HCT116 (cell line): Measurements from ENCODE around the gene ATAD1. TPM values are rescaled to one million over a fixed set of nuclear protein-coding genes. Genes with fewer than 3 reads are reported as not detected.

Experiments used
- ATAC-seq: fragments of 200-7000 bp; cut with Tn5 transposase; 2 replicates; pipeline ENCODE4 v1.9.1; 2020; ENCODE audit warnings: mild to moderate bottlenecking, moderate library complexity
- BruUV-seq: library from RNA; stranded (reverse); fragments of 400-500 nt; replicated peaks from 2 replicates; lab custom pipeline; 2021; lab: Mats Ljungman, UMichigan
- CTCF ChIA-PET: fragments of 300-600 bp; sonication (Branson Sonifier 250); formaldehyde crosslinking; loops from one replicate; lab custom pipeline; 2021; ENCODE audit warnings: antibody characterized with exemption; lab: Charles Lee
- POLR2A ChIA-PET: fragments of 300-600, 350-600 bp; sonication (Branson Sonifier 250); formaldehyde crosslinking; loops from one replicate; lab custom pipeline; 2021; ENCODE audit warnings: antibody characterized with exemption; lab: Charles Lee
- RAD21 ChIA-PET, 2 experiments: fragments of 300-600 bp; sonication (Branson Sonifier 250); formaldehyde crosslinking; loops; one replicate each; lab custom pipeline; 2023; ENCODE audit warnings: low total read pairs in 2 of 2; ENCODE audit not compliant: uncharacterized antibody in 2 of 2, unreplicated experiment in 2 of 2, low non-redundant PET in 1 of 2; lab: Charles Lee
- DNase-seq: peaks from one replicate; pipeline ENCODE4 v3.0.0-alpha.2; 2010; ENCODE audit warnings: low read depth, low spot score
- H2AFZ ChIP-seq: fragments of 200-600 bp; shearing (Covaris generic), sonication (generic); 2 replicates; pipeline ENCODE4 v1.6.1; 2017; ENCODE audit warnings: low read depth, mixed run types, mixed read lengths, antibody characterized with exemption, low read length; ENCODE audit not compliant: poor library complexity, severe bottlenecking
- H3K27ac ChIP-seq: 2 replicates; pipeline ENCODE4 v1.5.1; 2012; ENCODE audit warnings: low read depth, low read length
- H3K27me3 ChIP-seq: fragments of 200-600 bp; sonication (generic); 2 replicates; pipeline ENCODE4 v1.6.1; 2016; ENCODE audit warnings: mixed run types, low read length, mixed read lengths; ENCODE audit not compliant: insufficient read depth
- H3K36me3 ChIP-seq, 2 experiments: fragments of 200-500 bp in 1 of 2; fragments of 200-600 bp in 1 of 2; sonication (Bioruptor generic) in 1 of 2; sonication (generic) in 1 of 2; 2 replicates each; pipeline versions ENCODE4 v1.5.1 to v1.6.1; 2014 to 2016; ENCODE audit warnings: low read length in 2 of 2, inconsistent platforms in 1 of 2, mixed read lengths in 1 of 2, mixed run types in 1 of 2; ENCODE audit not compliant: insufficient read depth in 2 of 2, control insufficient read depth in 1 of 2
- H3K4me1 ChIP-seq, 2 experiments: fragments of 200-600 bp in 1 of 2; sonication (generic) in 1 of 2; 2 replicates each; pipeline versions ENCODE4 v1.5.1 to v1.6.1; 2012 to 2017; ENCODE audit warnings: low read length in 2 of 2, inconsistent platforms in 1 of 2, mild to moderate bottlenecking in 1 of 2, mixed read lengths in 1 of 2, mixed run types in 1 of 2, moderate library complexity in 1 of 2; ENCODE audit not compliant: insufficient read depth in 2 of 2, control insufficient read depth in 1 of 2
- H3K4me2 ChIP-seq: fragments of 200-600 bp; sonication (generic); 2 replicates; pipeline ENCODE4 v1.6.1; 2017; ENCODE audit warnings: mixed run types, low read length, mixed read lengths
- H3K4me3 ChIP-seq, 2 experiments: fragments of 200-600 bp in 1 of 2; sonication (generic) in 1 of 2; replicated peaks in 1 of 2; 2 replicates each; pipeline ENCODE4 v1.5.1; 2011 to 2016; ENCODE audit warnings: low read length in 2 of 2, control low read depth in 1 of 2, low read depth in 1 of 2, mild to moderate bottlenecking in 1 of 2, mixed read lengths in 1 of 2, mixed run types in 1 of 2
- H3K79me2 ChIP-seq: fragments of 200-600 bp; sonication (generic); 2 replicates; pipeline ENCODE4 v1.6.1; 2017; ENCODE audit warnings: mild to moderate bottlenecking, mixed run types, low read length, moderate library complexity, mixed read lengths; ENCODE audit not compliant: insufficient read depth
- H3K9ac ChIP-seq: fragments of 200-600 bp; sonication (generic); 2 replicates; pipeline ENCODE4 v1.6.1; 2016; ENCODE audit warnings: low read length, mixed read lengths
- H3K9me2 ChIP-seq: fragments of 200-600 bp; sonication (generic), shearing (Covaris generic); 2 replicates; pipeline ENCODE4 v1.6.1; 2017; ENCODE audit warnings: mixed run types, mild to moderate bottlenecking, moderate library complexity; ENCODE audit not compliant: insufficient read depth
- H3K9me3 ChIP-seq, 2 experiments: fragments of 200-500 bp in 1 of 2; fragments of 200-600 bp in 1 of 2; sonication (Bioruptor generic) in 1 of 2; sonication (generic) in 1 of 2; 2 replicates each; pipeline ENCODE4 v1.6.1; 2014 to 2017; ENCODE audit warnings: low read length in 2 of 2, mixed read lengths in 2 of 2, inconsistent platforms in 1 of 2, low read depth in 1 of 2, mild to moderate bottlenecking in 1 of 2, mixed run types in 1 of 2, moderate library complexity in 1 of 2; ENCODE audit not compliant: control insufficient read depth in 1 of 2, insufficient read depth in 1 of 2
- H4K20me1 ChIP-seq: fragments of 200-600 bp; sonication (generic), shearing (Covaris generic); 2 replicates; pipeline ENCODE4 v1.6.1; 2017; ENCODE audit warnings: mixed run types, mild to moderate bottlenecking, moderate library complexity; ENCODE audit not compliant: insufficient read depth
- ATF3 ChIP-seq: IDR thresholded peaks from 2 replicates; pipeline ENCODE4 v1.6.1; 2012
- CBX3 ChIP-seq: IDR thresholded peaks from 2 replicates; pipeline ENCODE4 v1.6.1; 2012; ENCODE audit warnings: low read depth
- CEBPB ChIP-seq: IDR thresholded peaks from 2 replicates; pipeline ENCODE4 v1.6.1; 2012; ENCODE audit warnings: low read depth
- CTCF ChIP-seq, 3 experiments: fragments of 200-600 bp in 1 of 3; sonication (generic) in 1 of 3; IDR thresholded peaks in 2 of 3; conservative IDR thresholded peaks in 1 of 3; 2 replicates each; pipeline ENCODE4 v1.5.1; 2012 to 2017; ENCODE audit warnings: low read depth in 2 of 3, low read length in 2 of 3, antibody characterized with exemption in 1 of 3, borderline replicate concordance in 1 of 3, control low read depth in 1 of 3, mild to moderate bottlenecking in 1 of 3, mixed read lengths in 1 of 3, mixed run types in 1 of 3, moderate library complexity in 1 of 3; ENCODE audit not compliant: insufficient read depth in 1 of 3
- EZH2 ChIP-seq: fragments of 200-600 bp; sonication (generic); IDR thresholded peaks from 2 replicates; pipeline ENCODE4 v1.6.1; 2017; ENCODE audit warnings: antibody characterized with exemption, mixed run types
- EZH2phosphoT487 ChIP-seq: fragments of 200-600 bp; IDR thresholded peaks from 2 replicates; pipeline ENCODE4 v1.6.1; 2018; ENCODE audit warnings: antibody characterized with exemption, borderline replicate concordance
- FOSL1 ChIP-seq: IDR thresholded peaks from 2 replicates; pipeline ENCODE4 v1.6.1; 2012; ENCODE audit warnings: low read depth
- JUND ChIP-seq: IDR thresholded peaks from 2 replicates; pipeline ENCODE4 v1.6.1; 2012
- MAX ChIP-seq: IDR thresholded peaks from 2 replicates; pipeline ENCODE4 v1.6.1; 2012
- POLR2A ChIP-seq: IDR thresholded peaks from 2 replicates; pipeline ENCODE4 v1.7.0; 2011; ENCODE audit warnings: borderline replicate concordance; ENCODE audit not compliant: insufficient read depth, insufficient read length; ENCODE audit errors: extremely low read depth
- RAD21 ChIP-seq: IDR thresholded peaks from 2 replicates; pipeline ENCODE4 v1.6.1; 2012; ENCODE audit warnings: low read depth, mild to moderate bottlenecking
- REST ChIP-seq: IDR thresholded peaks from 2 replicates; pipeline ENCODE4 v1.6.1; 2012; ENCODE audit warnings: low read depth
- SIN3A ChIP-seq: IDR thresholded peaks from 2 replicates; pipeline ENCODE4 v1.6.1; 2012; ENCODE audit warnings: low read depth
- SP1 ChIP-seq: IDR thresholded peaks from 2 replicates; pipeline ENCODE4 v1.6.1; 2012; ENCODE audit warnings: low read depth
- TCF7L2 ChIP-seq: IDR thresholded peaks from 2 replicates; pipeline ENCODE4 v1.7.0; 2011; ENCODE audit warnings: borderline replicate concordance, inconsistent platforms; ENCODE audit not compliant: insufficient read depth, insufficient read length; ENCODE audit errors: extremely low read depth
- YY1 ChIP-seq: IDR thresholded peaks from 2 replicates; pipeline ENCODE4 v1.6.1; 2011; ENCODE audit warnings: low read length, low read depth, moderate library complexity, mild to moderate bottlenecking; ENCODE audit not compliant: insufficient replicate concordance; ENCODE audit errors: extremely low read depth
- ZBTB33 ChIP-seq: IDR thresholded peaks from 2 replicates; pipeline ENCODE4 v1.6.1; 2011; ENCODE audit warnings: mild to moderate bottlenecking, low read length, moderate library complexity; ENCODE audit not compliant: insufficient replicate concordance; ENCODE audit errors: extremely low read depth
- ZNF274 ChIP-seq: fragments of 200-500 bp; sonication (Bioruptor generic); IDR thresholded peaks from 2 replicates; pipeline ENCODE4 v1.6.1; 2014; ENCODE audit warnings: mild to moderate bottlenecking, low read depth, low read length, inconsistent platforms
- intact Hi-C: fragments of 100-400 bp; cut with micrococcal nuclease; formaldehyde crosslinking; loops from 2 replicates; pipeline ENCODE4 v1.10.0; 2022
- total RNA-seq: library from RNA; stranded (reverse); gene quantifications from one replicate; pipeline ENCODE4 v1.2.1, GENCODE V29; 2021; ENCODE audit not compliant: unreplicated experiment

The ATAD1 gene
- total RNA-seq, 1 experiment from 2014 or later, result 66.4 TPM

GRCh38 chr10:87849001-87849400, 31.0 kb upstream of the ATAD1 start:
- Histone ChIP-seq H3K79me2 (no peaks in the 10 kb centered on the region), H4K20me1 (no peaks in the 10 kb centered on the region), H3K27me3 (no peaks in the 10 kb centered on the region), H3K9me3 (no peaks in the 10 kb centered on the region), H3K9me2 (no peaks in the 10 kb centered on the region), H3K4me3 (no peak overlapping the region), H2AFZ (no peak overlapping the region), H3K27ac (no peak overlapping the region), H3K9ac (no peak overlapping the region)
- intact Hi-C loops, result no loop called here
- no TSS peak for BruUV-seq
- RAD21 ChIA-PET, result no interaction called here
- no peak for TF ChIP-seq YY1
- TF ChIP-seq ZNF274, result no peak
- TF ChIP-seq EZH2, result no peak
- TF ChIP-seq SP1, result no peak
- no peak for TF ChIP-seq TCF7L2
- TF ChIP-seq REST, result no peak
- no peak for TF ChIP-seq CTCF (IDR thresholded peaks at IDR 0.05 in 2 of 3, conservative IDR thresholded peaks at IDR 0.05 in 1 of 3; ENCODE audit: borderline replicate concordance in 1 of 3, insufficient read depth in 1 of 3, low read depth in 2 of 3, low read length in 2 of 3)
- TF ChIP-seq ATF3, result no peak
- no peak for TF ChIP-seq RAD21
- TF ChIP-seq CBX3, result no peak
- TF ChIP-seq FOSL1, result no peak
- TF ChIP-seq CEBPB, result no peak
- TF ChIP-seq JUND, result no peak
- no peak for TF ChIP-seq SIN3A
- TF ChIP-seq EZH2phosphoT487, result no peak
- TF ChIP-seq ZBTB33, result no peak
- no peak for TF ChIP-seq MAX
- no peak for TF ChIP-seq POLR2A
- TF ChIP-seq, all 23 proteins: peak for 0
- ATAC-seq (no peak), DNase-seq (no peak)
- ChIA-PET CTCF (interaction anchor here (0.8 to 2.9 kb wide), 2 partner anchors 13 to 259 kb away, joined by 3 to 10 read pairs; partner anchors contain the start of genes KLLN and PTEN), POLR2A (no interaction called here)
- peaks cover 13 to 41% of the 10 kb centered on the region in 2 experiments for H3K4me1 ChIP-seq
- H3K36me3 ChIP-seq, result no peaks in the 10 kb centered on the region
- H3K4me2 ChIP-seq, result no peak overlapping the region
